ENCODE results near the gene ADCY6.

DNA sequence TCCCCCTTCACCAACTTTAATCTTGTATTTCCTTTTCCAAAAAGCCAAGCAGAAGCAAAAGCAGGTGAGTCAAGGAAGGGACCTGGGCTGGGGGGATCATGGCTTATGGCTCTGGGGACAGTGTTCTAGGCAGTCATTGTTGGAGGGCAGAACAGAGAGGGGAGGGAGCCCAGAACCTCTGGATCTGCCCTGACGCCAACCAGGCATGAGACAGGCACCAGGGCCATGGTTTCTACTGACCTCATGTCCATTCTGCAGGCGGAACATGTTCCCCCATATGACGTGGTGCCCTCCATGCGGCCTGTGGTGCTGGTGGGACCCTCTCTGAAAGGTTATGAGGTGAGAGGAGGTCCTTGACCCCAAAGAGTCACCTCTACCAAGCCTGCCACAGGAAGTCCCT, 36.0 kb upstream of the ADCY6 start:
- TF ChIP-seq, protein P1, sequence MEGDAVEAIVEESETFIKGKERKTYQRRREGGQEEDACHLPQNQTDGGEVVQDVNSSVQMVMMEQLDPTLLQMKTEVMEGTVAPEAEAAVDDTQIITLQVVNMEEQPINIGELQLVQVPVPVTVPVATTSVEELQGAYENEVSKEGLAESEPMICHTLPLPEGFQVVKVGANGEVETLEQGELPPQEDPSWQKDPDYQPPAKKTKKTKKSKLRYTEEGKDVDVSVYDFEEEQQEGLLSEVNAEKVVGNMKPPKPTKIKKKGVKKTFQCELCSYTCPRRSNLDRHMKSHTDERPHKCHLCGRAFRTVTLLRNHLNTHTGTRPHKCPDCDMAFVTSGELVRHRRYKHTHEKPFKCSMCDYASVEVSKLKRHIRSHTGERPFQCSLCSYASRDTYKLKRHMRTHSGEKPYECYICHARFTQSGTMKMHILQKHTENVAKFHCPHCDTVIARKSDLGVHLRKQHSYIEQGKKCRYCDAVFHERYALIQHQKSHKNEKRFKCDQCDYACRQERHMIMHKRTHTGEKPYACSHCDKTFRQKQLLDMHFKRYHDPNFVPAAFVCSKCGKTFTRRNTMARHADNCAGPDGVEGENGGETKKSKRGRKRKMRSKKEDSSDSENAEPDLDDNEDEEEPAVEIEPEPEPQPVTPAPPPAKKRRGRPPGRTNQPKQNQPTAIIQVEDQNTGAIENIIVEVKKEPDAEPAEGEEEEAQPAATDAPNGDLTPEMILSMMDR (conservative IDR thresholded peaks at IDR 0.05; ENCODE audit: low read length): no peak
- TF ChIP-seq EZH2phosphoT487 (IDR thresholded peaks at IDR 0.05; ENCODE audit: borderline replicate concordance, low read depth, low read length): no peak
